GM21786 (cell line): ENCODE results near the gene UGT1A5.

Experiments
- ATAC-seq: cut with Tn5 transposase; IDR thresholded peaks from one replicate; pipeline ENCODE4 v1.9.1; 2021; ENCODE audit not compliant: unreplicated experiment

Gene UGT1A5

DNA sequence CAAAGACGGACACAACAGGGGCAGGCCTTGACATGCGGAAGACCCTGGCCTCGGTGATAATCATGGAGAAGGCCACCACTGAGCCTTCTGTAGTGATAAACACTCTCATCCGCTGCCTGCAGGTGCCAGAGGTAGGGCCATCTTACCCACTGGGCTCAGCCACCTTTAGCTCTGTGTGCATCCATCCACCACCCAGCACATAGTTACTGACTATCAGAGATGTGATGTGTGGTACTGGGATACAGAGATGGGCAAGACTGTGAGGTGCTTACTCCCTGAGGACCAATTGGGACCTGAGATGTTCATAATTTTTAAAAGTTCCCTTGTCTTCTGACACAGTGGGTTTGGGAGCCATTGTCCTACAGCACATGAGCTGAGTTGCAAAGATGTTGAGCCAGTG, 67.0 kb downstream of the UGT1A5 start:
- ATAC-seq: no peak

- ATAC-seq: no peak
Measured at GRCh38 chr2:233780771-233781170, 68.1 kb downstream of the UGT1A5 start.

DNA sequence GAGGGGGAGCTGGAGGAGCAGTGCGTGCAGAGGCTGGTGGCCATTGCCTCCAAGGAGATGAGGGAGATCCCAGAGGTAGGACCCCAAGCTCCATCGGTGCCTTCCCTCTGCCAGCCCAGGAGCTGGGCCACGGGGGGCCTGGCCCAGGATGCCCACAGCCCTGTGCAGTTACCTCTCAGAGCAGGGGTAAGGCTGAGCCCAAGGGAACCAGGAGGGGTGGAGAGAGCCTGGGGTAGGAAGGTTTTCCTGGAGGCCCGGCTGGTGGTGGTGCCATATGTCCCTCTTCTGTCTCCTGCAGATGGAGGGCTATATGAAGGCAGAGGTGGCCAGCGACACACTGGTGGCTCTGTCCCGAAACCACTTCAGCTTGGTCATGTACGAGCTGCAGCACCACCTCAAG, 76.8 kb downstream of the UGT1A5 start:
- no peak for ATAC-seq

DNA sequence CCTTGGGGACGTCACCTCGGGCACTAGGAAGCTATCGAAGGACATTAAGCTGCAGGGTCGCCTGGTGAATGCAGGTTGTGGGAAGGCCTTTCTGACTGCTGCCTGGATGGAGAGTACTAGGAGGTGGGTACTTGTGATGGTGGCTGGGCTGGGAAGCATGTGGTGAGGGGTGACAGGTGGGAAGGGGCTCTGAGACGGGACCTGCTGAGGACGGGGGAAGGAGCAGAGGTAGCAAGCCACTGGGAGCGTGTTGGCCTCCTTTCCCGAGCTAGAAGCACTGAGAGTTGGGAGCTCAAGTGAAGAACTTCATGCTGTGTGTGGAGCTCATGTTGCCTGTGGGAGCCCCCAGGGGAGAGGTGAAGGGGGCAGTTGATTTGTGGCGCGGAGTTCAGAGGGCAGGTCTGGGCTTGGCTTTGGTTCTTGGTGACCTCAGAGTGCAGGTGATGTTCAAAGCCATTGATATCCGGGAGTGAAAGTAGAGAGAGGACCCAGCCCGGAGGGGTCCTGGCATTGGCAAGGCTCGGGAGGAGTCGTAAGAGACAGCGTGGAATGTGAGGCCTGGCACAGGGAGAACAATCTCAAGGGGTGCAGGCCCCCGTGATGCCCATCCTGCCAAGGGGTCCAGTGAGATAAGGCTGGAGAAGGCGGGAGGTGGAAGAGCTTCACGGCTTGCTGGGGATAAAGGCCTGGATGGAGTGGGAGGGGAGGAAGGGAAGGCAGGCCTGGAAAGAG, 78.6 kb downstream of the UGT1A5 start:
- no peak for ATAC-seq

DNA sequence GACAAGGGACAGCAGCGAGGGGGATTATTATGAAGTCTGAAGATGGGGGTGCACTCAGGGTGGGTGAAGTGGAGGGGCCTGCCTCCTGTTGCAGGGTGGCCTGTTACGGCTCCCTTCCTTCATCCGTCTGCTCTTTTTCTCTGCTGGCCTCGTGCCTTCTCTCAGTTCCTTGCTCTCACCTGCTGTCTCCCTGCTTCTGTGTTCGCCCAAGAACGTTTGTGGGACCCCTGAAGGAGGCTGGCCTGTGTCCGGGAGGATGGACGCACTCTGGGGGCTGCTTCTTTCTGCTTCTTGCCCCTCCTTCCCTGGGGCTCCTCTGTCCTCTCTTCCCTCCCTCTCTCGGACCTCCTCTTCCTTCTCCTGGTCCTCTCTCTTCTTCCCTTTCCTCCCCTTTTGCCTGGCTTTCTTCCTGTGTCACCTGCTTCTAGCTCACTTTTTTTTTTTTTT, 79.2 kb downstream of the UGT1A5 start:
- no peak for ATAC-seq

DNA sequence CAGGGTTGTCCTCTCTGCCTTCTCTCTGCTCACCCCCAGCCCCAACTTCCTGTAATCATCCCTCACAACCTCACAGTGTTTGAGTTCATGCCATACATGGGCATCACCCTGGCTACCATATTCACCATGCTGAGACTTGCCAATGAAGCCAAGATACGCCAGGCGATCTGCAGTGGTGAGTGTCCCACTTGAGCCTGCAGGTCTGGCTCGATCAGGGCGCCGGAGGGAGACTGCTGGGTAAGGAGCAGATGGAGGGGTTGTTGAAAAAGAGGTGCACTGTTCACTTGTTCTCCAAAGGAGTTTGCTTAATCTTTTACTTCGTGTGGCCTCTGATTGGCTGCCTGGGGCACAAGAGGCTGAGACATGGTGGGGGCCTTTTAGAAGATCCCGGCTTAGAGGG, 80.0 kb downstream of the UGT1A5 start:
- no peak for ATAC-seq

DNA sequence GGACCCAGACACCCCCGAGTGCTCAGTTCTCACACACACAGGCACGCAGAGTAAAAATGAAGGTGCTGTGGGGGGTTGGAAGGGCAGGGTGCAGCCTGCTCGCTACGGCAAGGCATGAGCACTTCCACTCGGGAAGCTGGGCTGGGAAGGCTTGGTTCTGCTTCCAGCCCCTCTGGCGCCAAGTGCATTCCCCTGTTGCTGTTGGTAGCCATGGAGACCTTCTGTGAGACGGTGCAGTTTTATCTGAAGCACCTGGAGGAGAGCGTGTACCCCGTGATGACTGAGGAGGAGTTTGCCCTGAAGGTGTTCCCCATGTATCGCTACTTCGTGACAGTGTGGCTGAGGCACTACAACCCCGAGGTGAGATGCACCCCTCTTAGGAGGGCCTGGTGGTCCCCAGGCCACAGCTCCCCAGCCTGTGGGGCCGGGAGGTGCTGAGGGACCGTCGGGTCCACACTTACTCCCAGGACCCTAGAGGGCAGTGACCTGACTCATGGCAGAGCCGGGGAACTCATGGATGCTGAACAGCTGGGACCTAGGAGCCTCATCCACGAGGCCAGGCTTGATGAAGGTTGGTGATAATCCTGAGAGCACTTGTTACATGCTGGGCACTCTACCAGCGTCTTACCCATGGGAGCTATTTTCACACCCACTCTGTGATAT, 80.9 kb downstream of the UGT1A5 start:
- ATAC-seq: no peak

DNA sequence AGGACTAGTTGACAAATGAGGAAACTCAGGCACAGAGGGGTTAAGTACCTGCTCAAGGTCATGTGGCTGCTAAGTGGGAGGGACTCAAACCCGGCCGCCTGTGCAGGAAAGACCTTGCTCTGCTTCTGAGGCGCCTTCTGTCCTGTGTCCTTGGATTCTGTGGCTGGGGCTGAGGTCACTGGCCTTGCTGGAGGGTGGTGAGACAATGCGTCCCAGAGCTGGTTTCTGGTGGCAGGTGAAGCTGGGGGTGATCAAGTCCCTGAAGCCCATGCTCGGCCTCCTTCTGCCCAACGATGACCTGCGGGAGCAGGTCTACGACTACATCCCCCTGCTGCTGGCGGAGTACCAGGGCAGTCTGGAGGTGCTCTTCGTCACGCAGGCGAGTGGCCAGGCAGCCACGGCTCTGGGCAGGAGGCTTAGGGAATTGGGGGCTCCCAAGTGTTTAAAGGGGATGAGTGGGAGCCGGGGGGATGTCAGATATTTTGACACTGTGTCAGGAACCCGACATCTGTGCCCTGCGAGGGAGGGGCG, 81.5 kb downstream of the UGT1A5 start:
- no peak for ATAC-seq

DNA sequence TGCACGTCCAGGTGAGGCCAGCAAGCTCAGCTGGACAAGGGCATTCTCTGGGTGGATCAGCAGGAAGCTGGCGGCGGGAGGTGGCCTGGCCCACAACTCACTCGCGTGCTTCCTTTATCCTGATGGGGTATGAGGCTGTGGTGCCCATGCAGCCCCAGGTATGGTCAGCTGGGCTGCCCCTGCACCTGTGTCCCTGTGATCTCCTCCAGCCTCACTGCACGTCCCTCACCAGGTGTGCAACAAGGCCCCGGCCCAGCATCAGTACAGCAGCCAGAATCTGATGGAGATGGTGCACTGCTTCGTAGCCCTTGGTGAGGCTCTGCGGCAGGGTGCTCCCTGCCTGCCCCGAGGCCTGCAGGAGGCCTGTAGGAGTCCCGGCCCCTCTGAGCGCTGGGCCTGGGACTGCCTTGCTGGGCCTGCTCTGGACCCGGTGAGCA, 83.0 kb downstream of the UGT1A5 start:
- no peak for ATAC-seq

GRCh38 chr2:233796254-233796653, 83.5 kb downstream of the UGT1A5 start:
- ATAC-seq: no peak

GRCh38 chr2:233798335-233799086, 85.8 kb downstream of the UGT1A5 start:
- no peak for ATAC-seq

DNA sequence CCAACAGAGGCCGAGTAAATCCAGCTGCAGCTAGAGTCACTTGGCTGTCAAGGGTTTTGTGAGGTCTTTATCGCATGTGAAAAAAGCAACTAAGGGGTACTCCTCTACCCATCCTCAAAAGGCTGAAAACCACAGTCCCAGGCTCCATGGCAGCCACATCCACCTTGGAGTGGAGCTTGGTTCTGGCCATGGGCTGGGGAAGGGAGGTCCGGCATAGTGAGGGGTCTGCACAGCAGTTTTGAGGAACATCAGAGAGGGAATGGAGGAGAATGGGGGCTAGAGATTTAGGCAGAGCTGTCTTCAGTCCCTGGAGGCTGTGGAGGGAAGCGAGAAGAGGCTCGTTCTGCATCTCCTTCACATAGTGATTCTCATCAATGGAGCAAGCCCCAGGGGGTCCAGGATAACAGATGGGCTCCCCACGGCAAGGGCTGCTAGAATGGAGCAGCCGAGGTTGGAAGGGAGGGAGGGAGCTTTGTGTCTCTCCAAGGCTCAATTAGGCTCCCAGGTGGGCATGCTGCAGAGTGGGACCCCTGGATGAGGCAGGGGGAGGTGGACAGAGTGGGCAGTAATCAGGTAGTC, 86.5 kb downstream of the UGT1A5 start:
- ATAC-seq: no peak

- no peak for ATAC-seq
Measured at GRCh38 chr2:233799716-233800115, 87.0 kb downstream of the UGT1A5 start.

DNA sequence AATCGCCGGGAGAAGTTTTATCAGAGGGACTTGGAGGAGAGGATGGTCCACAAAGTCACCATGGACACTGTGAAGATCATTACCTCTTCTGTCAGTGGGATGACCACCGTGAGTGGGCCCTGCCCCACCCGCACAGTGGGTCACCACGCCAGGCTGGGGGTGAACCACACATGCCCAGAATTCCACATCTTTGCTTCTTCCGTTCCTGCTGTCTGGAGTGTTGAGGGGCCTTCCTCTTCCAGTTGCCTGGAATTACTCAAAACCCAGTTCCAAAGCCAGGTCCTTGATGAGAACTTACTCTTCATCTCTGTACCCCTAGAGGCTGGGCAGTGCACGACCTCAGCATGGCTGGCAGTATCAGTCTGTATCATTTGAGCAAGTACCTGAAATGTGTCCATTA, 87.5 kb downstream of the UGT1A5 start:
- ATAC-seq: no peak

- no peak for ATAC-seq
Measured at GRCh38 chr2:233801357-233802131, 88.8 kb downstream of the UGT1A5 start.

- ATAC-seq: no peak
Measured at GRCh38 chr2:233802132-233802815, 89.6 kb downstream of the UGT1A5 start.

DNA sequence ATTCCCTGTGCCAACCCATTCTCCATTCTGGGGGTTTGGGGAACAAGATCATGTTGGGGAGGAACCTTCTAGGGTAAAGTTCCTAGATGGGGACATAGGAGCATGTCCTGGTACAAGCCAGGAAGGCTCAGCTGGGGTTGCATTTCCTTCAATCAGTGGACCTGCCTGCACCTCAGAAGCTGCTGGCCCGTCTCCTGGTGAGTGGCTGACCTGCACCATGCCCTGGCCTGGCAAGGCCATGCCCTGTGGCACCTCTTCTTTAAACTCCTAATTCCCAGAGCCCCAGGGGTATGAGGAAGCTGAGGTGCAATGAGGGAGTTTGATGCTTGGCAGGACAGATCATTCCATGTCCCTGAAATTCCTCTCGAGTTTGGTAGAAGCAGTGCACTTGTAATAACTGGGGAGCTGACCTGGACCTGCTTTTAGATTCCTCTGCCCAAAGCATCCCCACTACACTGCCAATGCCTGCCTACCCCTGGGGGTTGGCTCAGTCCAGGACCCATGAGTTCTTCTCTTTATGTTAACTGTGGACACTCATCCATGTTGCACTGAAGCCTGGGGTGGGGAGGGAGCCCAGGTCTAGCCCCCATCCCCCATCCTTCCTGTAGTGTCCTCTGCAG, 90.7 kb downstream of the UGT1A5 start:
- no peak for ATAC-seq

- no peak for ATAC-seq
Measured at GRCh38 chr2:233803994-233804393, 91.3 kb downstream of the UGT1A5 start.

DNA sequence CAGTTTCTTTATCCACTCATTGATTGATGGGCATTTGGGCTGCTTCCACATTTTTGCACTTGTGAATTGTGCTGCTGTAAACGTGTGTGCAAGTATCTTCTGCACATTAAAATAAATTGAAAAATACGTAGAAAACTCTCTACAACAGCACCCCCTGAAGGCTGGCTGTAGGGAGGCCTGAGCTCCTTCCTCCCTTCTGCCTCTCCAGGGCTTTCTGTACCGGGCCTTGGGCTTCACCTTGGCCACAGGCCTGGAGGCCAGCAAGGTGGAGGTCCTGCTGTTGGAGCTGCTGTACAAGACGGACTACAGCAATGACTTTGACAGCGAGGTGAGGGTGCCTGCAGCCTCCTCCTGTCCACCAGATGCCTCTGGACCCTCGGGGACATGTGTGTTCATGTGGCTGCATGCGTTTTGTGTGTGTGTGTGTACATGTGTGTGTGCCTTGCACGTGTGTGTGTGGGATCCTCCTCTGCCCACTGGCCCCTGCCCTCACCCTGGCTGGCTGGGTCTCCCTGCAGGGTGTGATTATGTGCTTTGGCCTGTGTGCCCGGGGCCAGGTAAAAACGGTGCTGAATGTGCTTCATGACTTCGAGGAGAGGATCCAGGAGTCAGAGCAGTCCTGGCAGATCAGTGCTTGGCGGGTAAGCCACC, 94.6 kb downstream of the UGT1A5 start:
- no peak for ATAC-seq
